Activated naive CD4-positive, alpha-beta T cell treated with anti-CD3 and anti-CD28 coated beads for 36 hours (primary cell): Measurements from ENCODE around the gene PACC1. TPM values are rescaled to one million over a fixed set of nuclear protein-coding genes. Genes with fewer than 3 reads are reported as not detected.

Experiments
- CTCF ChIA-PET: fragments of 350-600 bp; sonication (Branson Sonifier 250); formaldehyde crosslinking; loops from one replicate; lab custom pipeline; 2021; ENCODE audit warnings: antibody characterized with exemption; lab: Charles Lee
- DNase-seq: peaks from one replicate; pipeline ENCODE4 v3.0.0-alpha.2; 2020
- H3K27ac Mint-ChIP-seq: one replicate; pipeline ENCODE4 v1.8.0; 2021; ENCODE audit warnings: mild to moderate bottlenecking, mixed read lengths
- H3K27me3 Mint-ChIP-seq: one replicate; pipeline ENCODE4 v1.8.0; 2021; ENCODE audit warnings: low read depth, mixed read lengths
- H3K36me3 Mint-ChIP-seq: one replicate; pipeline ENCODE4 v1.8.0; 2021; ENCODE audit warnings: low read depth, mixed read lengths
- H3K4me1 Mint-ChIP-seq: one replicate; pipeline ENCODE4 v1.8.0; 2021; ENCODE audit warnings: low read depth, mixed read lengths
- H3K4me3 Mint-ChIP-seq: one replicate; pipeline ENCODE4 v1.8.0; 2021; ENCODE audit warnings: mild to moderate bottlenecking, moderate library complexity, mixed read lengths
- H3K9me3 Mint-ChIP-seq: one replicate; pipeline ENCODE4 v1.8.0; 2021; ENCODE audit warnings: mixed read lengths
- intact Hi-C: fragments of 100-400 bp; cut with micrococcal nuclease; formaldehyde crosslinking; loops from one replicate; pipeline ENCODE4 v1.15.1; 2023
- total RNA-seq, 2 experiments: library from RNA; stranded (reverse); gene quantifications; one replicate each; pipeline ENCODE4 v1.2.3, GENCODE V29; 2021

The PACC1 gene
- total RNA-seq, 2 experiments from 2014 or later, result 9.5 to 10.2 TPM

- H3K36me3 Mint-ChIP-seq, result peaks cover 24% of the 10 kb centered on the region
- H3K9me3 Mint-ChIP-seq, result no peaks in the 10 kb centered on the region
- no peak for DNase-seq
- CTCF ChIA-PET, result interaction anchor here (0.6 to 2.5 kb wide), 2 partner anchors 74 to 352 kb away, joined by 3 to 12 read pairs; no protein-coding TSS in a partner anchor
- no peaks in the 10 kb centered on the region for H3K4me1 Mint-ChIP-seq
- no peak overlapping the region for H3K27ac Mint-ChIP-seq
- no peak overlapping the region for H3K4me3 Mint-ChIP-seq
- H3K27me3 Mint-ChIP-seq, result no peaks in the 10 kb centered on the region
- intact Hi-C loops, result no loop called here
Observed at GRCh38 chr1:212381397-212382035, 33.2 kb downstream of the PACC1 start.

GRCh38 chr1:212379366-212379765 is 35.3 kb downstream of the PACC1 start:
- Mint-ChIP-seq H3K27me3 (no peaks in the 10 kb centered on the region), H3K4me3 (no peak overlapping the region), H3K27ac (no peak overlapping the region), H3K36me3 (peaks cover 25% of the 10 kb centered on the region), H3K9me3 (no peaks in the 10 kb centered on the region), H3K4me1 (no peaks in the 10 kb centered on the region)
- intact Hi-C loops, result no loop called here
- CTCF ChIA-PET, result interaction anchor here (0.6 to 1.5 kb wide), 3 partner anchors 49 to 208 kb away, joined by 3 to 5 read pairs (median 5); no protein-coding TSS in a partner anchor
- no peak for DNase-seq

DNA sequence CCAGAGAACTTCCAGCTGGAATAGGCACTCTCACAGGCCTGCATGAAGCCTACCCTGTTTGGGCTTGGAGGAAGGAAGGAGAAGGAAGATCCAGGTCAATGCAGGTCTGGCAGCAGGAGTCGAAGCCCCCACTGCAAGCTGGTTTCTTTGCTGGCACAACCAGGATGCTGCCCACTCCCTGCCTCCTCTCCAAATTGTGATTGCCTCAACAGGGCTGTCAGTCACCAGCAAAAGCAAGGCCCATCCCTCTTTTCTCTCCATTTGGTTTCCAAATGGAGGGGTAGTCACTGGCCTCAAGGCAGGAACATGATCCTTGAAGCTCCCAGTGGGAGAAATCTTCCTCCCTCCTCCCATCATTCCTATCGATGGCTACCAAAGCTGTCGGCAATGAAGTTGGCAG is 37.0 kb downstream of the PACC1 start:
- Mint-ChIP-seq H3K4me3 (no peak overlapping the region), H3K9me3 (peaks cover 3% of the 10 kb centered on the region), H3K36me3 (peaks cover 37% of the 10 kb centered on the region), H3K27ac (no peak overlapping the region), H3K4me1 (no peaks in the 10 kb centered on the region), H3K27me3 (no peaks in the 10 kb centered on the region)
- no peak for DNase-seq
- intact Hi-C loops, result no loop called here
- CTCF ChIA-PET, result interaction anchor here (1.3 to 2.9 kb wide), 3 partner anchors 10 to 78 kb away, joined by 3 to 13 read pairs (median 13); no protein-coding TSS in a partner anchor

- Mint-ChIP-seq H3K4me1 (no peaks in the 10 kb centered on the region), H3K36me3 (peaks cover 50% of the 10 kb centered on the region)
Observed at GRCh38 chr1:212375986-212376385, 38.7 kb downstream of the PACC1 start.

DNA sequence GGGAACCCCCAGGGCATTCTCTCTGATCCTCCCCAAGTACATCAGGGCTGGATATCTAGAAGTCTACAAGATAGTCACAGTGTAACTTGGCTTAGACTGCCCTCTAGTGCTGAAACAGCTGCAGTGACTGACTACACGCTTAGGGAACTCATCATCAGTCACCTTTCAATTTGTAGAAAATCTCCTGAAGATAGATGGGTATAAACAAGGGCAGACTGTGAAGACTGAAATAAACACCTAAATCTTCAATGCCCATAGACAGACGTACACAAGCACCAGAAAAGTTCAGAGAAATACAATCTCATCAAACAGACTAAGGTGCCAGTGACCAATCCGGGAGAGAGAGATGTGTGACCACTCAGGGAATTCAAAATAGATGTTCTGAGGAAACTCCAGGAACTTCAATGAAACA is 46.6 kb downstream of the PACC1 start:
- DNase-seq, result peak; percentile 77
- no peak overlapping the region for H3K27ac Mint-ChIP-seq
- peaks cover 6% of the 10 kb centered on the region for H3K9me3 Mint-ChIP-seq

More at GRCh38 chr1:212375986-212376385, 38.7 kb downstream of the PACC1 start:
- DNase-seq, result no peak
- no peak overlapping the region for H3K4me3 Mint-ChIP-seq
- H3K27ac Mint-ChIP-seq, result no peak overlapping the region
- peaks cover 3% of the 10 kb centered on the region for H3K9me3 Mint-ChIP-seq
- CTCF ChIA-PET, result interaction anchor here (2.7 to 2.9 kb wide), 2 partner anchors 8 to 80 kb away, joined by 13 read pairs; no protein-coding TSS in a partner anchor
- intact Hi-C loops, result no loop called here
- H3K27me3 Mint-ChIP-seq, result no peaks in the 10 kb centered on the region

GRCh38 chr1:212367474-212368072 is 47.1 kb downstream of the PACC1 start:
- Mint-ChIP-seq H3K27me3 (no peaks in the 10 kb centered on the region), H3K9me3 (peaks cover 3% of the 10 kb centered on the region), H3K4me3 (no peak overlapping the region), H3K36me3 (peaks cover 46% of the 10 kb centered on the region), H3K27ac (peak overlapping the region; percentile 30), H3K4me1 (no peaks in the 10 kb centered on the region)
- DNase-seq, result no peak
- intact Hi-C loops, result loop anchor here (1.0 to 10.0 kb wide), 11 partner anchors 83 to 686 kb away; partner anchors contain the start of genes DTL, INTS7, LPGAT1 and PPP2R5A
- CTCF ChIA-PET, result interaction anchor here (0.6 to 5.0 kb wide), 17 partner anchors 10 to 669 kb away, joined by 3 to 46 read pairs (median 8); partner anchors contain the start of genes DTL and INTS7

More for the DNA sequence above, 46.6 kb downstream of the PACC1 start:
- intact Hi-C loops, result loop anchor here (1.0 to 10.0 kb wide), 11 partner anchors 83 to 687 kb away; partner anchors contain the start of genes DTL, INTS7, LPGAT1 and PPP2R5A
- Mint-ChIP-seq H3K4me3 (no peak overlapping the region), H3K27me3 (no peaks in the 10 kb centered on the region), H3K36me3 (peaks cover 49% of the 10 kb centered on the region), H3K4me1 (no peaks in the 10 kb centered on the region)
- CTCF ChIA-PET, result interaction anchor here (0.6 to 5.0 kb wide), 19 partner anchors 9 to 670 kb away, joined by 3 to 46 read pairs (median 5); no protein-coding TSS in a partner anchor

- H3K27ac Mint-ChIP-seq, result no peak overlapping the region
- no peaks in the 10 kb centered on the region for H3K4me1 Mint-ChIP-seq
- H3K9me3 Mint-ChIP-seq, result peaks cover 3% of the 10 kb centered on the region
- DNase-seq, result no peak
- H3K36me3 Mint-ChIP-seq, result peaks cover 44% of the 10 kb centered on the region
- intact Hi-C loops, result loop anchor here (5.0 to 10.0 kb wide), 2 partner anchors 140 to 532 kb away; partner anchors contain the start of gene LPGAT1
- CTCF ChIA-PET, result interaction anchor here (0.6 to 5.0 kb wide), 12 partner anchors 10 to 1658 kb away, joined by 3 to 46 read pairs (median 9); partner anchors contain the start of genes DTL and INTS7
- no peak overlapping the region for H3K4me3 Mint-ChIP-seq
- no peaks in the 10 kb centered on the region for H3K27me3 Mint-ChIP-seq
Observed at GRCh38 chr1:212366901-212367300, 47.8 kb downstream of the PACC1 start.

DNA sequence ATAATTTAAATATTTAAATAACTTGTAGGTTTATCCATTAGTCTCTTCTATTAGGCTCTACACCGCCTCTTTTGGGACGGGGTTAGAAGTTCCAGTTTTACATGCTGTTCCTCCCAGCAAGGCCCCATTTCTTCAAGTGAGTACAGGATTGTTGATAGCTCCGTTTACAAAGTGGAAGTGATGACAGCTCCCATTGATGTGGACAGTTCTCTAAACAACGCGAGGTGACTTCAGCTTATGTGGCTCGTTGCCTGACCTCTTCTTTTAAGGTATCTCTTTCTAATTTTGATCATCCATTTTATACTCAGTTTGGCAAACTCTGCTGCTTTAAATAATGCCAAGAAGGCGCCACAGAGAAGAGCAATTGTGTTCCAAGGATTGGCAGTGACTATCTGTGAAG is 49.7 kb downstream of the PACC1 start:
- Mint-ChIP-seq H3K27me3 (no peaks in the 10 kb centered on the region), H3K4me1 (peaks cover 4% of the 10 kb centered on the region), H3K4me3 (no peak overlapping the region), H3K9me3 (peaks cover 3% of the 10 kb centered on the region), H3K36me3 (peaks cover 34% of the 10 kb centered on the region), H3K27ac (no peak overlapping the region)
- intact Hi-C loops, result loop anchor here (5.0 to 10.0 kb wide), 2 partner anchors 138 to 530 kb away; partner anchors contain the start of gene LPGAT1
- no peak for DNase-seq
- CTCF ChIA-PET, result interaction anchor here (0.7 to 5.0 kb wide), 7 partner anchors 9 to 352 kb away, joined by 3 to 46 read pairs (median 3); no protein-coding TSS in a partner anchor

GRCh38 chr1:212359794-212360479 is 54.7 kb downstream of the PACC1 start:
- DNase-seq, result peak; percentile 13
- Mint-ChIP-seq H3K36me3 (peaks cover 13% of the 10 kb centered on the region), H3K4me3 (no peak overlapping the region), H3K27ac (peak overlapping the region; percentile 51), H3K4me1 (peaks cover 8% of the 10 kb centered on the region), H3K9me3 (no peaks in the 10 kb centered on the region), H3K27me3 (no peaks in the 10 kb centered on the region)
- CTCF ChIA-PET, result interaction anchor here (0.8 to 1.4 kb wide), 2 partner anchors 96 to 324 kb away, joined by 3 to 6 read pairs; partner anchors contain the start of genes DTL and INTS7
- intact Hi-C loops, result loop anchor here (2.0 to 10.0 kb wide), 2 partner anchors 65 to 525 kb away; partner anchors contain the start of gene LPGAT1

DNA sequence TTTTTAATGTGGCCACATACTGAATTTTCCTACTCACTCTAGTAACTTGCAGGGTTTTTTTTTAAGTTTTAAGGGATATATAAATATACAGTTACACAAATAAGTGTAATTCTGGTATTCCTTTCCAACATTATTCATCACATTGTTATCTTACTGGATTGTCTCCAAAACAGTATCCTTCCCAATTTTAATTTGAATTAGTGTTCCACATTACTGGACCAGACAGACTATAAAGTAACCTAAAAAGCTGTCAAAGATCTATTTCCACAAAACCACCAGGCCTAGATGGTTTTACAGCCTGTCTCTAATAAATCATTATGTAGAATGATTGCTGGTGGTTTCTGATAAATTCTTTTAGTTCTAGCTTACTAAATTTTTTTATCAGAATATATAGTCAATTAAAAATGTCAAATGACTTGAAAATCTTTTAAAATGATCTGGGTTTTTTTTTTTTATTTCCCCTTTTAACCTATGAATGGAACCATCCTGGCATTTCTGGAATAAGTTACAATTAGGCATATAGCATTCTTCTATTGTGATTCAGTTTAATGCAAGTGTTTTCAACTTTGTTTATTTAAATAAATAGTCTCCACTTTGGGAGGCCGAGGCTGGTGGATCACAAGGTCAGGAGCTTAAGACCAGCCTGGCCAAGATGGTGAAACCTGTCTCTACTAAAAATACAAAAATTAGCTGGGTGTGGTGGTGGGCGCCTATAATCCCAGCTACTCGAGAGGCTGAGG is 59.3 kb downstream of the PACC1 start:
- no peak for DNase-seq
- CTCF ChIA-PET, result interaction anchor here (1.1 to 1.6 kb wide), 2 partner anchors 9 to 13 kb away, joined by 3 to 8 read pairs; no protein-coding TSS in a partner anchor
- Mint-ChIP-seq H3K9me3 (no peaks in the 10 kb centered on the region), H3K27me3 (no peaks in the 10 kb centered on the region), H3K4me3 (no peak overlapping the region), H3K36me3 (peaks cover 17% of the 10 kb centered on the region), H3K4me1 (peaks cover 8% of the 10 kb centered on the region), H3K27ac (no peak overlapping the region)
- intact Hi-C loops, result no loop called here

DNA sequence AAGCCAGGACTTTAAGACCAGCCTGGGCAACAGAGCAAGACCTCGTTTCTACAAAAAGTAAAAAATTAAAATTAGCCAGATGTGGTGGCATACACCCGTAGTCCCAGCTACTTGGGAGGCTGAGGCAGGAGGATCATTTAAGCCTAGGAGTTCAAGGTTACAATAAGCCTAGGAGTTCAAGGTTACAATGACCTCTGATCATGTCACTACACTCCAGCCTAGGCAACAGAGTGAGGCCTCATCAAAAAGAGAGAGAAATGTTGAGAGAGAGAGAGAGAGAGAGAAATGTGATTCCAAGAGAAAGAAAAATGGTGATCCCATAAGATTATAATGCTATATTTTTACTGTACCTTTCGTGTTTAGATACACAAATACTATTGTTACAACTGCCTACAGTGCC is 60.2 kb downstream of the PACC1 start:
- no peak for DNase-seq
- CTCF ChIA-PET, result no interaction called here
- peaks cover 12% of the 10 kb centered on the region for H3K36me3 Mint-ChIP-seq
- H3K27ac Mint-ChIP-seq, result no peak overlapping the region
- intact Hi-C loops, result no loop called here
- H3K27me3 Mint-ChIP-seq, result no peaks in the 10 kb centered on the region
- H3K4me3 Mint-ChIP-seq, result no peak overlapping the region
- H3K4me1 Mint-ChIP-seq, result peaks cover under 1% of the 10 kb centered on the region
- H3K9me3 Mint-ChIP-seq, result no peaks in the 10 kb centered on the region
